ENCODE measurements around the gene KCND2.

GRCh38 chr7:120273476-120273975 is 551 bp downstream of the KCND2 start:
- TF ChIP-seq POLR2A (IDR thresholded peaks at IDR 0.05), result no peak
- TF ChIP-seq CTCF (IDR thresholded peaks at IDR 0.05 in 4 of 5, conservative IDR thresholded peaks at IDR 0.05 in 1 of 5), result no peak

Data from gastrocnemius medialis (tissue), 4 donors.